CD4-positive, alpha-beta T cell treated with Interleukin-15 for 4 hours (primary cell): ENCODE measurements around the gene USH1C.
A peak's percentile ranks its signal among the peaks of the same experiment; 100 is the strongest.

Experiments
- DNase-seq: peaks from one replicate; pipeline ENCODE4 v3.0.0-alpha.2; 2020; ENCODE audit warnings: low spot score

Gene USH1C

GRCh38 chr11:17504330-17505107 is 39.7 kb downstream of the USH1C start:
- peak; percentile 68 for DNase-seq

- no peak for DNase-seq
These were observed 41.6 kb downstream of the USH1C start for GRCh38 chr11:17502630-17503029.

GRCh38 chr11:17500673-17501072 is 43.5 kb downstream of the USH1C start:
- no peak for DNase-seq

GRCh38 chr11:17498475-17498874 is 45.7 kb downstream of the USH1C start:
- DNase-seq = no peak

GRCh38 chr11:17498058-17498457 is 46.2 kb downstream of the USH1C start:
- no peak for DNase-seq

GRCh38 chr11:17496406-17496805 is 47.8 kb downstream of the USH1C start:
- no peak for DNase-seq

- no peak for DNase-seq
These were observed 50.2 kb downstream of the USH1C start for GRCh38 chr11:17494019-17494418.

GRCh38 chr11:17490938-17491337 is 53.3 kb downstream of the USH1C start:
- no peak for DNase-seq

- no peak for DNase-seq
These were observed 54.0 kb downstream of the USH1C start for GRCh38 chr11:17490232-17490631.

- no peak for DNase-seq
These were observed 54.5 kb downstream of the USH1C start for GRCh38 chr11:17489751-17490150.

- DNase-seq = no peak
These were observed 55.7 kb downstream of the USH1C start for GRCh38 chr11:17488563-17488962.

- DNase-seq = no peak
These were observed 57.6 kb downstream of the USH1C start for GRCh38 chr11:17486646-17487045.

- no peak for DNase-seq
These were observed 60.7 kb downstream of the USH1C start for GRCh38 chr11:17483505-17483904.

GRCh38 chr11:17481905-17482304 is 62.3 kb downstream of the USH1C start:
- DNase-seq = no peak

- no peak for DNase-seq
These were observed 64.7 kb downstream of the USH1C start for GRCh38 chr11:17479284-17480214.

GRCh38 chr11:17478070-17478469 is 66.1 kb downstream of the USH1C start:
- DNase-seq = no peak

GRCh38 chr11:17477361-17477760 is 66.9 kb downstream of the USH1C start:
- no peak for DNase-seq

GRCh38 chr11:17477084-17477333 is 67.2 kb downstream of the USH1C start:
- no peak for DNase-seq

GRCh38 chr11:17476317-17477083 is 67.7 kb downstream of the USH1C start, which contains the start of gene ABCC8:
Gene ABCC8 (minus strand): TSS chr11:17476845. CDS start chr11:17476776, 69 bp downstream.
- DNase-seq = no peak

GRCh38 chr11:17475666-17476316 is 68.4 kb downstream of the USH1C start:
- no peak for DNase-seq

- DNase-seq = no peak
These were observed 71.0 kb downstream of the USH1C start for GRCh38 chr11:17473071-17473744.
